ENCODE data around the gene EHMT1. TPM values are rescaled to one million over a fixed set of nuclear protein-coding genes. Genes with fewer than 3 reads are reported as not detected.
A peak's percentile ranks its signal among the peaks of the same experiment; 100 is the strongest.

The EHMT1 gene
- total RNA-seq, 2 donors from 2014 or later: 137 to 139 TPM

DNA sequence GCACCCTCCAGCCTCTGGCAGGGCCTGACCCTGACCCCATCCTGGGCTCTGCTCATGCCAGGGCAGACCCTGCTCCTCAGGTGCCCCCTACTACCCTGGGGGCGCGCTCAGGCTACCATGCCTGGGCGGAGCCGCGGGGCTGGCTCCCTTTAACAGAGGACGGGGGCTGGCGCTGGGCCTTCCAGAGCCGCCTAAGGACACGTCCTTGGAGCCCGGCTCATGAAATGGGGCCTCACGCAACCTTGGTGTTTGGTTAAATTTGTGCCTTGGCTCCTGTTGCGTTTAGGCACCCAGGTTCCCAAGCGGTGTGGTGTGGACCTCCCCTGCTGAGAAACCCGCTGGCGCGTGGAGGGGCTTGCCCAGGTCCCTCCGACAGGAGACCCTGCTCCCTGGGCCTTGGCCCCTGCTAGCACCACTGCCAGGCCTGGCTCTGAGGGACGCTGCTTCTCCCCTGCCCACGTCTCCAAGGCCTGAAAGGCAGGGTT, 3.4 kb upstream of the EHMT1 start:
- no peak for DNase-seq
- H3K27me3 ChIP-seq (ENCODE audit: control insufficient read depth, insufficient read depth, low read length, poor library complexity, severe bottlenecking): no peaks in the 10 kb centered on the region
- TF ChIP-seq, protein P1, sequence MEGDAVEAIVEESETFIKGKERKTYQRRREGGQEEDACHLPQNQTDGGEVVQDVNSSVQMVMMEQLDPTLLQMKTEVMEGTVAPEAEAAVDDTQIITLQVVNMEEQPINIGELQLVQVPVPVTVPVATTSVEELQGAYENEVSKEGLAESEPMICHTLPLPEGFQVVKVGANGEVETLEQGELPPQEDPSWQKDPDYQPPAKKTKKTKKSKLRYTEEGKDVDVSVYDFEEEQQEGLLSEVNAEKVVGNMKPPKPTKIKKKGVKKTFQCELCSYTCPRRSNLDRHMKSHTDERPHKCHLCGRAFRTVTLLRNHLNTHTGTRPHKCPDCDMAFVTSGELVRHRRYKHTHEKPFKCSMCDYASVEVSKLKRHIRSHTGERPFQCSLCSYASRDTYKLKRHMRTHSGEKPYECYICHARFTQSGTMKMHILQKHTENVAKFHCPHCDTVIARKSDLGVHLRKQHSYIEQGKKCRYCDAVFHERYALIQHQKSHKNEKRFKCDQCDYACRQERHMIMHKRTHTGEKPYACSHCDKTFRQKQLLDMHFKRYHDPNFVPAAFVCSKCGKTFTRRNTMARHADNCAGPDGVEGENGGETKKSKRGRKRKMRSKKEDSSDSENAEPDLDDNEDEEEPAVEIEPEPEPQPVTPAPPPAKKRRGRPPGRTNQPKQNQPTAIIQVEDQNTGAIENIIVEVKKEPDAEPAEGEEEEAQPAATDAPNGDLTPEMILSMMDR (conservative IDR thresholded peaks at IDR 0.05): no peak
- Mint-ChIP-seq H3K4me3 (no peak overlapping the region), H3K27ac (no peak overlapping the region), H3K9me3 (no peaks in the 10 kb centered on the region), H3K27me3 (ENCODE audit: insufficient read depth) (no peaks in the 10 kb centered on the region), H3K36me3 (ENCODE audit: low read depth) (peaks cover 14% of the 10 kb centered on the region), H3K4me1 (peaks cover 20% of the 10 kb centered on the region)
- H3K4me1 ChIP-seq (ENCODE audit: control insufficient read depth, insufficient read depth, low read length): peaks cover under 1% of the 10 kb centered on the region
- no peak overlapping the region for H3K4me3 ChIP-seq (ENCODE audit: low read length)
- H3K27ac ChIP-seq (ENCODE audit: low read depth, low read length): no peak overlapping the region
- WGBS, 2 experiments (ENCODE audit: insufficient coverage in 1 of 2, insufficient read length in 1 of 2): 95 to 97% methylated on average over 7 to 19 of the region's 19 CpGs
- H3K9me3 ChIP-seq (ENCODE audit: control insufficient read depth, low read length): no peaks in the 10 kb centered on the region
- peaks cover 25% of the 10 kb centered on the region for H3K36me3 ChIP-seq (ENCODE audit: control insufficient read depth, insufficient read depth, low read length)
- H3K9ac ChIP-seq (ENCODE audit: extremely low read depth, low read length, poor library complexity, severe bottlenecking): no peak overlapping the region

DNA sequence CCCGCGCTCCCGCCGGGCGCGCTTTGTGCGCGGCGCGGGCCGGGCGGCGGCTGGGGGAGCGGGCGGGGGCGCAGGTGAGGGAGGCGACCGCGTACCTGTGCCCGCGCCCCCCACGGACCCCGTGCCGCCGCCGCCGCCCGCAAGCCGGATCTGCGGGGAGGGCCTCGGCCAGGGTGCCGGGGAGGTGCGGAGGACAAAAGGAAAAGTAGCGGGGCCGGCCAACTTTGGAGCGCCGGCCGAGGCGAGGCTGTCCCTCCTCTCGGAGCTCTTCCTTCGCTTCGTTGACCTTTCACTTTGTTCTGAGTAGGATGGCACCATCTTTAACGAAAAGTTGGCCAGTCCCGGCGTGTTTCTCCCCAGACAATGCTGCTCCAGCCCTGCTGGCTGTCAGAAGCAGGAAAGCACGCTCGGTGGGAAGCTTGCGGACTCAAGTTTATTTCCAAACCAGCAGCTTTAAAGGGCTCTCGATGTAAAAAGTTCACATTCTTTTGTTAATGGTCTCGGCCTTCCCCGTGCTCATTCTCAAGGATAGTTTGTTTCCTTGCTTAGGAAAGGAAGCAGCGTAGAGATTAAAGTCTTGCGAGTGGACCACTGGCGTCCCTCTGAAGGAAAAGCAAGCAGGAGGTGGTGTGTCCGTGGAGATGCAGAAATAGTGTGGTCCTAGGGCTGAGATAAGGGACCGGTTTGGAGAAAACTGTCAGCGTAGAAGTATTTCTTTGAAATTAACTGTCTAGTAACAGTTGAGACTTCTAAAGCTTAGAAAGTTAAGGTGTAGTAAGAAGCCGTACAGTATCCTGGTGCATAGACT, 639 bp downstream of the EHMT1 start:
- Mint-ChIP-seq H3K4me1 (peaks cover 25% of the 10 kb centered on the region), H3K9me3 (no peaks in the 10 kb centered on the region), H3K36me3 (ENCODE audit: low read depth) (peaks cover 27% of the 10 kb centered on the region), H3K27me3 (ENCODE audit: insufficient read depth) (no peaks in the 10 kb centered on the region), H3K27ac (peak overlapping the region; percentile 71), H3K4me3 (peak overlapping the region; percentile 85)
- WGBS, 2 experiments (ENCODE audit: insufficient coverage in 1 of 2, insufficient read length in 1 of 2): 2 to 6% methylated on average over 23 to 58 of the region's 58 CpGs
- Histone ChIP-seq H3K27ac (ENCODE audit: low read depth, low read length) (peak overlapping the region; percentile 81), H3K9ac (ENCODE audit: extremely low read depth, low read length, poor library complexity, severe bottlenecking) (peak overlapping the region; percentile 83), H3K9me3 (ENCODE audit: control insufficient read depth, low read length) (no peaks in the 10 kb centered on the region), H3K27me3 (ENCODE audit: control insufficient read depth, insufficient read depth, low read length, poor library complexity, severe bottlenecking) (no peaks in the 10 kb centered on the region), H3K4me1 (ENCODE audit: control insufficient read depth, insufficient read depth, low read length) (peaks cover 8% of the 10 kb centered on the region), H3K4me3 (ENCODE audit: low read length) (peak overlapping the region; percentile 98), H3K36me3 (ENCODE audit: control insufficient read depth, insufficient read depth, low read length) (peaks cover 49% of the 10 kb centered on the region)
- no peak for DNase-seq
- TF ChIP-seq, protein P1 (conservative IDR thresholded peaks at IDR 0.05): no peak

DNA sequence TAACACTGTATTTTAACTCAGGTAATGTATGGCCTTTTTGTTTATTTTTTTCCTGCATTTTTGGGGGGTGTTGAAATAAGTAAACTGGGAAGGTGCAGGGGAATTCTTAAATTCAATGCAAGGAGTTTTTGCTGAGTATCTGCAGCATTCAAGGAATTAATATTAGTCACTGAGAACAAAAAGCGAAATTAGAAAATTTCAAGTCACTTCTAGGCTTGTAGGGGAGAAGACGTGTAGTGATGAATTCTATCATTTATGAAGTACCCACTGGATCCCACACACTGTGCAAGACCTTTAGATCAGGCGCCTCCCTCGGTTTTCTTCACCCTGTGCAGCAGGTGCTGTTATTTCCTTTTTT, 1.2 kb downstream of the EHMT1 start:
- Histone ChIP-seq H3K9ac (ENCODE audit: extremely low read depth, low read length, poor library complexity, severe bottlenecking) (peak overlapping the region; percentile 83), H3K27me3 (ENCODE audit: control insufficient read depth, insufficient read depth, low read length, poor library complexity, severe bottlenecking) (no peaks in the 10 kb centered on the region), H3K9me3 (ENCODE audit: control insufficient read depth, low read length) (no peaks in the 10 kb centered on the region), H3K4me3 (ENCODE audit: low read length) (peak overlapping the region; percentile 98), H3K36me3 (ENCODE audit: control insufficient read depth, insufficient read depth, low read length) (peaks cover 47% of the 10 kb centered on the region), H3K4me1 (ENCODE audit: control insufficient read depth, insufficient read depth, low read length) (peaks cover 8% of the 10 kb centered on the region), H3K27ac (ENCODE audit: low read depth, low read length) (no peak overlapping the region)
- peaks cover 25% of the 10 kb centered on the region for H3K4me1 Mint-ChIP-seq
- peaks cover 24% of the 10 kb centered on the region for H3K36me3 Mint-ChIP-seq (ENCODE audit: low read depth)
- DNase-seq: no peak
- peak overlapping the region; percentile 71 for H3K27ac Mint-ChIP-seq
- H3K4me3 Mint-ChIP-seq: peak overlapping the region; percentile 85
- 87 to 89% methylated on average over 2 to 3 of the region's 4 CpGs for WGBS, 2 experiments (ENCODE audit: insufficient coverage in 1 of 2, insufficient read length in 1 of 2)
- H3K27me3 Mint-ChIP-seq (ENCODE audit: insufficient read depth): no peaks in the 10 kb centered on the region
- no peaks in the 10 kb centered on the region for H3K9me3 Mint-ChIP-seq
- TF ChIP-seq, protein P1 (conservative IDR thresholded peaks at IDR 0.05): no peak
